ENCODE data around the gene KBTBD2.
"Not testable (repeated sequence)": the region's sequence is repeated elsewhere in the genome, so short reads cannot be mapped to it uniquely, and the experiment has no call there.

The KBTBD2 gene

DNA sequence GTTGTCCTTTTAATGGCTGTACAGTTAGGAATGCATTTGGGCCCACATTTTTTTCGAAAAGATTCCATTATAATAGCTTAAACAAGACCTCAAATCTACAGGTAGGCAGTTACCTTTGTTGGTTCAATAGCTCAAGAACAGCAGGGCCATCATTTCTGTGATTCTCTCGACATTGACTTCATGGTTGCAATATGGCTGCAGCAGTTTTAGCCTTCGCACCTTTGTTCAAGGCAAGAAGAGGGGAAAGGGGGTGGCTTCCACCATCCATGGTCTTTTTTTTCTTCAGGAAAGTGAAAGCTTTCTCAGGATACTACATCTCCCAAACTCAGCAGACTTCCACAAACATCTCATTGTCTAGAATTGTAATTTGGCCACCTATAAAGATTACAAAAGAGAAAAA is 2.2 kb upstream of the KBTBD2 start:
- no peak for DNase-seq (ENCODE audit: low read depth in 2 of 2, low spot score in 1 of 2)

DNA sequence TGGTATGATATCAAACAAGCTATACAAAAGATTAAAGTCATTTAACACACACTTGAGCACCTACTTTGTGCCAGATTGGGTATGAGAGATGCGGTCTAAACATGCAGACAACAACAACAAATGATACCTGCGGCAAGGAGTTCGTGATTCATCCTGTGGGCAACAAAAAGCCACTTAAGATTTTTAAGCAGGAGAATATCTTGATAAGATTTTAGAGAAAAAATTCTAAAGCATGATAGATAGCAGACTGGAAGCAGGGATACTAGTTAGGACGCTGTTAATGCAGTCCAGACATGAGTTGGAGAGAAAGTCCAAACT is 1.6 kb upstream of the KBTBD2 start:
- no peak for DNase-seq (ENCODE audit: low read depth in 2 of 2, low spot score in 1 of 2)

DNA sequence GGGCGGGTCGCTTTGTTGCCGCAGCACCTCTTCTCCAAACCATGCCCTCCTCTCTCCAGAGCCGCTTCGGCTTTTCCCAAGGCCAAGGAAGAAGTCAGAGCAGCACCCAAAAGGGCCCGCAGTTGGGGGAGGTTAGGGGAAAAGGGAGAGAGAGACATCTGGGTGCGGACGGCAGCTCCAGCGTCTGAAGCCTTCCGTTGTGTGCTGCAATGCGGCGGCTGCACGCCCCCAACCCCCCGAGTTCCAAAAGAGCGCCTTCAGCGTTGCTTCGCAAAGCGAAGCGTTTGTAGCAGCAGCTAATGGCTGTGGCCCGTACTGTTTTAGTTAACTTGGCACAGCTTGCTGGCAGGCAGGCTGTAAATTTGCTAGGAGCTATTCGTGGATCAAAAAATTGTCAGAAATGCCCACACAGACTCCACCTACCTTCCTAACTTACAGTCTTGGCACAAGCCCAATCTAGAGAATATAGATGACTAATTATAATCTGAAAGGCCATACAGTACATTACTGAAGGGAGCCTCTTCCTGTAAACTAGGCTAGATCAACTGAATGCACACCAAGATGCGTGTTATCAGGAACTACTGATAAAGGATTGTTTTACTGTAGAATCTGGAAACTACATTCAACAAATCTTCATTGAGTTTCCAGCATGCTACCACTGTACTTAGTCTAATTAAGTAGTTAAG is 1.1 kb upstream of the KBTBD2 start:
- peak in 1 of 2 donors; percentile 2 for DNase-seq (ENCODE audit: low read depth in 2 of 2, low spot score in 1 of 2)

DNA sequence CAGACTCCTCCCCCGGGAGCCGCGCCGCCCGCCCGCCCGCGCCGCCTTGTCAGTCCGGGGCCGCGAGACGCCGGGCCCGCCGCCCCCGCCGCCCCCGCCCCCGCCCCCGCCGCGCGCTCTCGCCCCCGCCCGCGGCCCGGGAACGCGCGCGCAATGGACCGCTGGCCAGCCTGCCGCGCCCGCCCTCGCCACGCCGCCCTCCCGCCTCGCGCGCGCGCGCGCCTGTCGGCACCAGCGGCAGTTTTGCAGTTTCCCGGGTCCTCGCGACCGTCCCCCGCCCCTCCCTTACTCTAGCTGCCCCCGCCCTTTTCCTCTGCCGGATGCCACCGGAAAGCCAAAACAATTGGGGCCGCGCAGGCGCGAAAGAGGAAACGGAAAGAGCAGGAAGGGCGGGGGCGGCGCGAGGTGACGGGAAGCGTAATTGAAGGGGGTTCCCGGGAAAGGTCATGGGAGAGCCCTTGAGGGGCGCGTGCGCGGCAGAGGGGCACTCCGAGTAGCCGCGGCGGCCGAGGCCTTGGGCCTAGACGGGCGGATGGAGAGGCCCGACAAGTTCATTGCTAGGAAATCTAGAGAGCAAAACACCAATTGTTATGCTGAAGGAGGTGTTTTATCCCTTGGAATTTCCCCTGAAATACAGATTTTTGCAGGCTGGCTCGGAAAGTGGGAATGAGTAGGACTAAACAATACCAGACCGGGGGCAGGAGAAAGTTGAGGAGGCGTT is 400 bp upstream of the KBTBD2 start:
- peak; percentile 95 to 96 for DNase-seq (ENCODE audit: low read depth in 2 of 2, low spot score in 1 of 2)

DNA sequence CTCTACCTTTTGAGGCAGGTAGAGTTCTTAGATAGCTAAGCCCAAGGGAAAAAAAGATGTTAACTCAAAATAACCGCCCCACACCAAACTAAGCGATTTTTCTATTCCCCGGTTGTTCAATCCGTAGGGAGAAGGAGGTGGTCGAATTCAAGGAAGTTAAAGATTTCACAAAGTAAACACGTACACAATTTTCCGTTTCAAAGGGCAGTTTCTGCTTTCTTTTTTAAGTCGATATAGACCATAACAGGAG is 842 bp downstream of the KBTBD2 start:
- DNase-seq (ENCODE audit: low read depth in 2 of 2, low spot score in 1 of 2): no peak

DNA sequence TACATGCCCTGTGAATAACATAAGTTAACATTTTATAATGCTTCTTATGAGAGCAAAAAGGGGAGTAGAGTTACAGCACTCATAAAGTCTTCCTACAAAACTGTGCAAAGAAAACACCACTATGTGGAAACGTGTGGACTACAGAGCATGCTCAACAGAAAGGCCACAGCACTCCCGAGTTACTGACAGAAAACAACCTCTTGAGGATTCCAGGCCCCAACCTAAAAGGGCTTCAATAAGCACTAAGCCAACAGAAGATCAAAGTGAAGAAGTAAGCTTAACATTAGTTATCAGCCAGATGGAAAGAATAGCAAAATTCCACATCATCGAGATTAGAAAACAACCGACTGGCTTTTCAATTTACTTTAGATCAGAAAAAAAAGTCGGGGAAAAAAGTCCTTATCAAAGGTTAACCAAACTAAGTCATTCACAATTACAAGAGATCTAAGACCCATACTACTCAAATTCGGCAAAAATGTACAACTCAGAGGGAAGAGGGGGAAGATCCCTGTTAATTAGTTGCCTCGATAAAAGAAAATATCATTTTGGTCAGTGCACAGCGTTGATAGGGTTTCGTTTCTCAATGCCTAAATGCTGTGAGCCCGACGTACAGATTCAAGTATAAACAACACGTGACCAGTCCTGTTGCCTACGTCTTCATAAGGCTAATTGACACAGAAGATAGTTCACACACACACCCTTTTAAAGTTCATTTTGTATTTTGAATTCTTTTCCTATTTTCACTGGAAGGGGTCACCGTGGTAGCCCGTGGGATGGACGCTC is 1.4 kb downstream of the KBTBD2 start:
- peak in 1 of 2 donors; percentile 9 for DNase-seq (ENCODE audit: low read depth in 2 of 2, low spot score in 1 of 2)

DNA sequence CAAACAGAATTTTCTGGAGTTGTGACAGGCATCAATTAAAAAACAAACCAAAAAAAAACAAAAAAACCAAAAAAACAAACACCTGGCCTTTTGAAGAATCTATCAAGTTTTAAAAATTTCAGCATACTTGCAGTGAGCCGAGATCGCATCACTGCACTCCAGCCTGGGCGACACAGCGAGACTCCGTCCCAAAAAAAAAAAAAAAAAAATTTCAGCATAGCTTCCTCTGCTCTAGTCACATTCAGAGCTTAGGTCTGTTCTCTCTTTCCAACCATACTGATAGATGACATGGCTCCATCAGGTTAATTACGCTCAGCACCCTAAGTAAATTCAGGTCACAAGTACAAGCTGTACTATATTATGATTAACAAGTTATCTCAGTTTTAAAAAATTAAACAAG is 3.1 kb downstream of the KBTBD2 start:
- DNase-seq (ENCODE audit: low read depth in 2 of 2, low spot score in 1 of 2): no peak

DNA sequence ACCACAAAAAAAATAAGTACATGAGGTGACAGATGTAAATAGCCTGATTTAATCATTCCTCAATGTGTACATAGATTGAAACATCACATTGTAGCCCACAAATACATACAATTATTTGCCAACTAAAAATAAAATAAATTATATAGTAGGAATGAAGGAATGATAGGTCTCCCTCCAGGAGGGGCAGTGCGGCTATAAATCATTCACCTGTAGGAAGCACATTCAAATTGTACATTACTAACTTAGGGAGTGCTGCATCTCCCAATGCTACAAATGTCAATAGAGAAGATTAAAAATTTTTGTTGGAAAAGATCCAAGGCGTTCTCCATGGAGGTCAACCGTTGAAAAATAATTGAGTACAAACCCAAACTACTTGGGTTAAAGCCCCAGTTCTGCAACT is 4.2 kb downstream of the KBTBD2 start:
- no peak for DNase-seq (ENCODE audit: low read depth in 2 of 2, low spot score in 1 of 2)

DNA sequence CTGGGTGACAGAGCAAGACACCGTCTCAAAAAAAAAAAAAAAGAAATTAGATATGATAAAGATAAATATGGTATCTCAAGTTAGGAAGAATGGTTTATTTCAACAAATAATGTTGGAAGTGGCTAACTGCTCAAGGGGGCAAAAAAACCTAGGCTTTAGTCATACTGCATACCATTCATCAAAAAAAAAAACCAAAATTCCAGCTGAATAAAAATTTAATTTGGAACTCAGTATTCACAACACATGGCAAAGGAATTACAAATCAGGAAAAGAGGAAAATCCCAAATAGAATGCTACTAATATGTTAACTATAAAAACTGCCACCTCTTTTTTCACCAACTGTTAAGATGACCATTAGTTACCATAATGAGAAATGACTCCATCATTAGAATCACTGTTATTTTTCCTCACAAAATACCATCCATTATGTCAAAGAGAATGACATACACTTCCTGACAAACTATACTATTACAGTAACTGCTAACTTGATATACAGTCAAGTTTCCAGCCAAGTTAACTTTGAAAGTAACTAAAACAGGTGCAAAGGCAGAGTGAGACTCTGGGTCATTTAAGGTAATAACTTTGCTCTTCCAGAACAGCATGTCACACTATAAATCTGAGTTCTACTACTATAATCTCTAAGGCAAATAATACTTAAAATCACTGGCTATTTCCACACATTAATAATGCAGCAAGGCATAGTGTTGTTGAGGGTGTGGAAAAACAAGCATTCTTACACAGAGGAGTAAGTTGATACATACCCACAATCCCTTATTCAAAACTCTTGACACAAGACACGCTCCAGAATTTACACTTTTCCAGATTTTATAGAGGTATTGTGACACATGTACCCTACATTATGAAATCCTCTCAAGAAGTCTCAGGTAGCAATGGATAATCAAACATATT is 10.2 kb downstream of the KBTBD2 start:
- DNase-seq (ENCODE audit: low read depth in 2 of 2, low spot score in 1 of 2): no peak

DNA sequence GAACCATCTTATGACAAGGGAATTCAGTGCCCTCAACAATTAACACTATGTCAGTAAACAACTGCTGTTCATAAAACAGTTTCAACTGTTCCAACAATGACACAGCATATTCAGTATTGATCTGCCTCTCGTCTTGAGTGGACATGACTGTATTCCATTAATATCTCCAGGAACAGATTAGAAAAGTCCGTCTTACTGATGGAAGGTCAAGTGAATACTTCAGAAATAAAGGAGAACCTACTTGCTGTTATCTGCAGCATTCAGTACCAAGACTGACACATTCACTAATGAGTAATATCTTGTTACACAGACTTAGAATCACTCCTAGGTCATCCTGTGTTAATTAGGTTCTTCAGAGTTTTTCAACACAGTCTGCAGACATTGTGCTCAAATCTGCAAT is 12.1 kb downstream of the KBTBD2 start:
- DNase-seq (ENCODE audit: low read depth in 2 of 2, low spot score in 1 of 2): no peak

DNA sequence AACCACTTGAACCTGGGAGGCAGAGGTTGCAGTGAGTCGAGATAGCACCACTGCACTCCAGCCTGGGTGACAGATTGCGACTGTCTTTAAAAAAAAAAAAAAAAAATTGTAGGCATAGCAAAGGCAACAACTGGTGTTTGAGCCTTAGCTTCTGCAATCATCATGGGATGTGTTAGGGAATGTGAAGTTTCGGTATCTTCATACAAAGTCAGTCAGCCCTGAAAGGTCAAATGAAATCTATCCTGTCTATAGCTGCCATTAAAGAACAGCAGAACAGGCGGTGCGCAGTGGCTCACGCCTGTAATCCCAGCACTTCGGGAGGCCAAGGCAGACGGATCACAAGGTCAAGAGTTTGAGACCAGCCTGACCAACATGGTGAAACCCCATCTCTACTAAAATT is 13.5 kb downstream of the KBTBD2 start:
- not testable (repeated sequence) for DNase-seq (ENCODE audit: low read depth in 2 of 2, low spot score in 1 of 2)

DNA sequence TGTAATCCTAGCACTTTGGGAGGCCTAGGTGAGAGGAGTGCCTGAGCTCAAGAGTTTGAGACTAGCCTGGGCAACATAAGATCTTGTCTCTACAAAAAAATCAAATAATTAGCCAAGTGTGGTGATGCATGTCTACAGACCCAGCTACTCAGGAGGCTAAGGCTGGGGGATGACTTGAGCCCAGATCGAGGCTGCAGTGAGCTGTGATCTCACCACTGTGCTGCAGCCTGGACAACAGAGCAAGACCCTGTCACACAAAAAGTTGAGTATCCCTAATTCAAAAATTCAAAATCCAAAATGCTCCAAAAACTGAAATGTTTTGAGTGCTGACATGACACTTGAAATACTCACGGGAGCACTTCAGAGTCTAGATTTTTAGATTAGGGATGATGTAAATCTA is 19.1 kb downstream of the KBTBD2 start:
- DNase-seq (ENCODE audit: low read depth in 2 of 2, low spot score in 1 of 2): no peak

DNA sequence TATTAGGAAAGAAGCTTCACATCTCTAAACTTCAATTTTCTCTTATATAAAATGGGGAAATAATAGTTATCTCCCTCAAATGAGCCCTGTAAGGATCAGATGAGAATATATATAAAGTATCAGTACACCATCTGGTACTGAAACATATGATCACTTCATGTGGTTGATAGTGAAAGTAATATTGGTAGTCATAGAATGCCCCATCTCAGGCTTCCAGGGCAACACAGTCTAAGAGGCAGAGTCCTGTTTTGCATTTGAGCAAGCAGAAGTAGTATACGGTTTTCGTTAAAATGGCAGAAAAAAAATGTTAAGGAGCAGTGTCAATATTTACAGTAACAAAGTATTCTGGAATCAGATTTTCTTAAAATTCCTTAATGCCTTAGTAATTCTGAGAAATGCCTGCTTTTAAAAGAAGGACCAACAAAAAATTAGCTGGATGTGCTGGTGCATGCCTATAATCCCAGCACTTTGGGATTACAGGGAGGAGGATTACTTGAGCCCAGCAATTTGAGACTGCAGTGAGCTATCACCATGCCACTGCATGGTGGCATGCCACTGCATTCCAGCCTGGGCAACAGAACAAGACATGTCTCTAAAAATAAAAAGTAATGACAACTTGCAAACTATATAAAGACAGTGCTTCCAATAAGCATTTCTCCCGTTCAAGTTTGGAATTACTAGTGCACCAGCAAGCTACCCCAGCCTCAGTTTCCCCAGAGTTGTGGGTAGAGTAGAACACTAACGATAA is 19.8 kb downstream of the KBTBD2 start:
- no peak for DNase-seq (ENCODE audit: low read depth in 2 of 2, low spot score in 1 of 2)

DNA sequence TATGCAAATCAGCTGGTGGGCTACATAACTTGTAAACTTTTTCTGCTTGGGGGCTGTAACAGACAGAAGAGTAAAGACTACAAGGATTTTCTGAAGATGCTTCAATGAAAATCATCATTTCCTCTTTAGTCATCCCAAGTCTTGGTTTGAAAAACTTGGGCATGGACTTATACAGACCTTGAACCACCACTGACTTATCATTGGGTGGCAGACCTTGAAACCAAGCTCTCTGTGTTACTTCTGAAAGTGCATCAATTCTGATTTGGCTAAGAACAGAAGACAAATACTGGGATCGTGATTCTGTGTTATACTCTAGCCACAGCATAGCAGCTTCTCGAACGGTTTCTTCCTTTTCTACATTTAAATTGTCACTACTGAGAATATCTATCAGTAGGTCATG is 21.3 kb downstream of the KBTBD2 start:
- no peak for DNase-seq (ENCODE audit: low read depth in 2 of 2, low spot score in 1 of 2)

DNA sequence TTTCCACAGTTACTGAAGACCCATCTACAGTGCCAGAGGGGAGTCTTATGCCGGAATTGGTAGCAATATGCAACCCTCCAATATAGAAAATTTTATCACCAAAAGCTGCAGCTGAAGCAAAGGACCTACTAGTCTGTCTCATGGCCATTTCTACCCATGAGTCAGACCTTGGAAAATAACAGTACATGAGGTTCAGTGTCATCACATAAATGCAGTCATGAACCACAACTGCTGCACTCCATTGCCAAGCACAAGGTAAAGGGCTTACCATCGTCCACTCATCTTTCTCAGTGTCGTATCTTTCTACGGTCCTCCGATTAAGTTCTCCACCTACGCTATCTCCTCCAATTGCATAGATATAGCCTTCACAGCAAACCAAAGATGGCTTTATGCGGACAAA is 21.8 kb downstream of the KBTBD2 start:
- no peak for DNase-seq (ENCODE audit: low read depth in 2 of 2, low spot score in 1 of 2)

DNA sequence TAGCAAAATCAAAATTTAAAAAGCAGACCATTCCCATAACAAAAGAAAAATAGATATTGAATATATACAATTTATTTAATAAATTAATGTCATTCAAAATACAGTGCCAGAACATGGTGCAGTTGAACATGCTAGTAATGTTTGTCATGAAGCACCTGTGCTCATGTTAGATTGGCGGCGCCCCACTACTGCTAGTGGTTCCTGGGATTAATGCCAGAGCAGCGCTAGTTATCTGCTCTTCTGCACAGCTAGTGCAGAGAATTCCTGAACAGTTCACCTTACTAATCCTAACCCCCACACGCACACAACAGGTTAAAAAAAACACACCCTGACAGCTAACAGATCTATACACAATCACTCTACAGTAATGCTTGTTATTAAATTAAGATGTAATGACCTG is 23.4 kb downstream of the KBTBD2 start:
- no peak for DNase-seq (ENCODE audit: low read depth in 2 of 2, low spot score in 1 of 2)

DNA sequence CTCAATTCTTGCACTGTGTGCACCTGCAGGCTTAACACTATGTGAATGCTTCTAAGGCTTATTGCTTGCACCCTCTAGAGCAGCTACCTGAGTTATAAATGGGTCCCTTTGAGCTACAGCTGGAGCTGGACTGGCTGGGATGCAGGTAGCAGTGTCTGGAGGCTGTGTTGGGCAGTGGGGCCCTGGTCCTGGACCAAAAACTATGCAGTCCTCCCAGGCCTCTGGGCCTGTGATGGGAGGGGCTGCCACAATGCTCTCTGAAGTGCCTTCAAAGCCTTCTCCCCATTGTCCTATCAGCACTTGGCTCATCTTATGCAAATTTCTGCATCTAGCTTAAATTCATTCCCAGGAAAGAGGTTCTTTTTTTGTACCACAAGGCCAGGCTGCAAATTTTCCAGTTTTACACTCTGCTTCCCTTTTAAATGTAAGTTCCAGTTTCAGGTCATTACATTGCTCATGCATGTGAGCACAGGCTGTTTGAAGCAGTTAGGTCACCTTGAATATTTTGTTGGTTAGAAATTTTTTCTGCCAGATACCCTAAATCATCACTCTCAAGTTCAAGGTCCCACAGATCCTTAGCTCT is 26.0 kb downstream of the KBTBD2 start:
- DNase-seq (ENCODE audit: low read depth in 2 of 2, low spot score in 1 of 2): no peak

DNA sequence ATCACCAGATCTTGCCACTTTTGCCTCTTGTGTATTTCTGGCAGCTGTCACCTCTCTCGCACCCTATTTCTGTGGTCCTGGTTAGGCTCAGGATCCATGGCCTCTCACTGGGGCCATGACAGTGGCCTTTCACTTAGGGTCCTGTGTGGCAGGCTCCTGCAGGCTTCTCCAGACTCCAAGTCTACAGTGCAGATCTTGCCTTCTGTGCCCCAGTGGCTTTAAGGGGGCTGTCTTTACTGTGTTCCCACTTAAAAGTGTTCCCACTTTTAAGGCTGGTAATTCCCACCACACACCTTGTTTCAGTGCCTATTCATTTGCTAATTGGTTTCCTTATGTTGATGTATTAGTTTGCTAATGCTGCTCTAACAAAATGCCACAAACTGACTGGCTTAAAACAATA is 27.7 kb downstream of the KBTBD2 start:
- DNase-seq (ENCODE audit: low read depth in 2 of 2, low spot score in 1 of 2): not testable (repeated sequence)

DNA sequence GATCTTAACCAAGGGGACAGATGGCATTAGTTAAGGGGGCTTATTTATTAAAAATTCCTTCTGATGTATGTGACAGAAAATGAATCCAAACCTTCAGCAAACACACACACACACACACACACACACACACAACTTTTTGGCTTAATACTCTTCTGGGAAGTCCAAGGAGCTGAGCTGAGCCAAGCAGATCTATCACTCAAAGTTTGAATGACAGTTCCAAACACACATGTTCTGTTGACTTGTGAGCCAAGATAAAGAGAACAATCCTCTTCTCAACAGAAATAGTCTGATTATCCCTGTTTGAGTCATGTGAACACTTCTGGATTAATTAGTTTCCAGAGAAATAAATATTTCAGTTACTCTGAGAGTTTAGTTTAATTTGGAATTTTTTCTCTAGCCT is 31.5 kb downstream of the KBTBD2 start:
- DNase-seq (ENCODE audit: low read depth in 2 of 2, low spot score in 1 of 2): no peak

DNA sequence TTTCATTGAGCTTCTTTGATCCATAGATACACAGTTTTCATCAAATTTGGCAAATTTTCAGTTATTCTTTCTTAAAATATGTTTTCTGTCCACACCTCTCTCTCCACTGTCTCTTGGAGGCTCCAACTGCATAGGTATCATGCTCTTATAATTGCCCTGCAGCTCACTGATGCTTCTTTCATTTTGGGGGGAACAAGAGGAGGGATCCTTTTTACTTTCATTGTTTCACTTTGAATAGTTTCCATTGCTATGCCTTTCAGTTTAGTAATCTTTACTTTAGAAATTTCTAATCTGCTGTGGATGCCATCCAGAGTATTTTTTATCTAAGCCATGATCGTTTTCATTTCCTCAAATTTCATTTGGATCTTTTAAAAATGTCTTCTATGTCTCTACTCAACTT is 32.9 kb downstream of the KBTBD2 start:
- no peak for DNase-seq (ENCODE audit: low read depth in 2 of 2, low spot score in 1 of 2)

DNA sequence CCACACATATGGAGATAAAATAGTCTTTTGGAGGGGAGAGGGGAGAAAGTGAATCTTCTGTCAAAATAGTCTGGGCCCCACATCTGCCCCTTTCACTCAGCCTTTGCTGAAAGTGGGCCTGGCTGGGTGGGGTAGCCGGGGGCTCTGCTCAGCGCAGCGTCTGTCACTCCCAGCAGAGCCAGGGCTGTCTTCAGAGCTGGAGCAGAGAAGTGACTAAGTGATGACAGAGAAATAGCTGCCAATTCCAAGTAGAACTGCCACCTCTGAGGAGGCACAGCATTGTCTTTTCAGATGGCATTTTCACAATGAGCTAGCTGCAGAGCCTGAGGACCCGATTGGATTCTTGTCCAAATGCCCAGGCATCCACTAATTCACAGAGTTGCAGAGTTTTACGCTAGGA is 34.5 kb downstream of the KBTBD2 start:
- not testable (repeated sequence) for DNase-seq (ENCODE audit: low read depth in 2 of 2, low spot score in 1 of 2)

Measured in stimulated activated CD8-positive, alpha-beta memory T cell treated with anti-CD3 and anti-CD28 coated beads, Interleukin-4, amount 100 ng/mL, for 1 hour (primary cell).